ENCODE results near the gene CARS1.

The CARS1 gene

GRCh38 chr11:3058753-3059664 lies 1.8 kb upstream of the CARS1 start:
- peak; percentile 52 for DNase-seq

- DNase-seq, result no peak
These were observed 741 bp downstream of the CARS1 start for GRCh38 chr11:3056296-3057068.

DNA sequence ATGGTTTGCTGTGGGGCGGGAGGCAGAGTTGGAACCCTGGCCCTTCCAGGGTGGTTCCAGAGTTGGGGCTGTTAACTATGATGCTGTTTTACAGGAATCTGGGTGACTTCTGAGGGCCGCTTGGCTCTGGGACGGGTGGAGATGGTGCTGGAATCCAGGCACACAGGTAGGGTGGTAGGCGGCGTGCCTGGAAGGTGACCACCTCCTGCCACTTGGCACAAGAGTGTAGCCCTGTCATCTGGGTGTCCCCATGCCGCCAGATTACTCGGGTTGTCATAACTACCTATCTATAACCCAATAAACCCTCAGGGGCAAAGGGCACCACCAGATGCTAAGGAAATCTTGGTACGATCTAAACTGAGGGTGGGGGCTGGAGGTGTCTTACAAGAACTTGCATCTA lies 1.3 kb downstream of the CARS1 start:
- no peak for DNase-seq

DNA sequence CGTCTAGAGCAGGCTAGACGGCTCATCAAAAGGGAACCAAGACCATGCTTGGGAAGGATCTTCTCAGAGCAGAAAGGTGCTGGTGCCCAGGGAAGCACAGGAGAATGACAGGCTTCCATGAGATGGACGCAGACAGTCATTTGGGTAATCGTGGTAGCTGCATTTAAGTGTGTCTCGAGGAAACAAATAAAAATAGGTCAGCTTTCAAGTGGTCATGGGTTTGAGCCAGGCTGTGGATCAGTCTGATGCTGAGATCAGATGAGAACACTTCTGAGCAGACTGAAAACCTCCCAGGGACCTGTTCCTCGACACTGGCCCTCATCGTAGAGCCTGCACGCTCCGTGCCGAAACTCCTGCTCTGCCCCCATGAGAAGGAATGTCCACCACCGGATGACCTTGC lies 4.7 kb downstream of the CARS1 start:
- no peak for DNase-seq

DNA sequence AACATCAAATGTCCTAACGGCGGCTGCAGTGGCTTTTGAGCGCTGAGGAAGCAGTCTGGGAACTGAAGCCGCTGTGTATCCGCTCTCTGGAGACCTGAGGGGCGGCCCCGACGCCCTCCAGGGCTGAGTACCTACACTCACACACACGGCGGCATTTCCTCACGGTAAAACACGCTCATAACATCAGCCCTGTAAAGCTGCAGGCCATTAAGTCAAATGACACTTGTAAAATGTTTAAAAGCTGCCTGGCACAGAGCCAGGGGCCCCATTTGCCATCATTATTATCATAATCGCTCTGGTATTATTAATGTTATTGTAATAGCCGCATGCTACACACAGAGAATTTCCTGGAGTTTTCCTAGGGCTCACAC lies 5.1 kb downstream of the CARS1 start:
- no peak for DNase-seq

DNA sequence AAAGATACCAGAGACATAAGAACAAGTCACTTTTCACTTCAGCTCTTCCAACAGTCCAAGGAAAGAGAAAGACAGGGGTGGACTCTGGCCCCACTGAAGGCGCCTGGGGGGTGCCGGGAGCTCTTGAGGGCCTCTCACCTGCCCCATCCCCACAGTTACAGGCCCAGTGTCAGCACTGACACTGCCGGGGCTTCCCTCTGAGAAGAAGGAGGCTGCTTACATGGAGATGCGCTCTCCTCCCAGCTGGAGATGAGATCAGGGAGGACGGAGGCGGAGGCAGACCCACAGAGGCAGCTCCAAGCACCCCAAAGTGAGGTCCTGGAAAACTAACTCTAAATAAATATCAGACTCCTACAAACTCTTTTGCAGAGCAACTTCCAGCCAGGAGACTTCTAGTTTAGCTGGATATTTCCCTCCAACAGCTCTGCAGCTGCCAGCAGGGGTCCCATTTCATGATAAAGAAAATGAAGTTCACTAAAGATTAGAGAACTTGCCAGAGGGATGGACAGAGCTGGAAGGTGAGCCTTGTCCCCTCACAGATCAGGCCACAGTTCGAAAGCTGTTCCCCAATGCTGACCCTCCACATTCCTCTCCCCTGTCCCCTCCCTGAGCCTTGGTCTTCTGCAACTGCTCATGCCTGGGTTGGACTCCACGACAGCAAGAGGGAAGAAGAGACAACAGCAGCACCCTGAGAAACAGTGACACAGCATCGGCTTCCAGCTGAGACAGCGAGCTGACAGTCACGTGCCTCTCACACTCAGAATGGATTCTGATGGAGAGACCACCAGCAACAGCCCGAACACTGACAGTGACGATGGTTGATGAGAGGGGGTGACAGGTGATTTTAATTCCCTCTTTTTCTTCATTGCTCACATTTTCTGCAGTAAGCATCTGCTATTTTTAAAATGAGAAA lies 5.8 kb downstream of the CARS1 start:
- no peak for DNase-seq

- DNase-seq, result no peak
These were observed 6.6 kb downstream of the CARS1 start for GRCh38 chr11:3050386-3051195.

- DNase-seq, result peak; percentile 96
These were observed 7.6 kb downstream of the CARS1 start for GRCh38 chr11:3049430-3050243.

DNA sequence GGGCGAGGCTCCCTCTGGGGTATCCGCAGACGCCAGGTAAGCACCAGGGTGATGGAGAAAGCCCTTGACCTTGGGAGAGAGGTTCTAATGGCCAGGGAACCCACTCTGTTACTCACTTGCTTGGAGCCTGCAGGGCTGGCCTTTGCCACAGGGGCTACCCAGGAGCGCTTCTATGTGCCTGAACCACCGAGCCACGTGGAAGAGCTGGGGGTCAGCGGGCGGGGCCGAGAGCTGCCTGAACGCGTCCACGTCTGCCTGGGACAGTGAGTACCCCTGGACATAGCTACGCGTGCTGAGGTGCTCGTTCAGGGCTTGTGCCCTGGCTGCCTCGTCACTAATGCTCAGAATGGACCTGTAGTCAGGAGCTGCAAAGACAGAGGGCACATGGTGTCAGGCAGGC lies 9.6 kb downstream of the CARS1 start:
- no peak for DNase-seq

DNA sequence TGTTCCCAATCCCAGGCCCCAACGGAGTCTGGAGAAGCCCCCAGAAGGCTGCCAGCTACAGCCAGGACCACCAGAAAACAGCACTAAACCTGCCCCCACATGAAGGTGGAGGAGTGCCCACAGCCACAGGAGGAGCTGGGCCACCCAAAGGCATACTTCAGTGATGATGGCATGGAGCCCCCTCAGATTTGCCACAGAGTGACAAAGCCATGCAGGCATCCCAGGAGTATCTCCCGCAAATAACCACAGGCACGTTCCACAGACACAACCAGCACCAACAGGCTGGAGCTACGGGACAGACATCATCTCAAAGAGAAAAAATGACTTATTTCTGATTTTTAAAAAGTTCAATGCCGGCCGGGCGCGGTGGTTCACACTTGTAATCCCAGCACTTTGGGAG lies 10.6 kb downstream of the CARS1 start:
- DNase-seq, result peak; percentile 21

DNA sequence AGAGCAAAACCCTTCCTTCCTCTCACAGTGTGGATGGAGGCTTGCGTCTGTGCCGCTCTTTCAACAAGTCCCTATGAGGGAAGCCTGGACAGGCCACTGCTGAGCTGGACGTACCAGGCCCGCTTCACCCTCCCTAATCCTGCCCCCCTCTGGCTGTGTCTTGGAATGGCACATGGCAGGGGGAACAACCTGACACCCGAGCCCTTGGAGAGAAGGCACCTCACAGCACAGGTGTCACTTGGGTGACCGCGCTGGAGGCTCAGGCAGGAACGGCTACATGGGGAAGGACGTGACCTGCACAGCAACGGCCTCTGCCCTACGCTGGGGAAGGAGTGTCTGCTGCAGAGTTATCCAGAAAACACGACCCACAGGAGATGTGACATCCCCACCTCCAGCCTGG lies 11.0 kb downstream of the CARS1 start:
- no peak for DNase-seq

DNA sequence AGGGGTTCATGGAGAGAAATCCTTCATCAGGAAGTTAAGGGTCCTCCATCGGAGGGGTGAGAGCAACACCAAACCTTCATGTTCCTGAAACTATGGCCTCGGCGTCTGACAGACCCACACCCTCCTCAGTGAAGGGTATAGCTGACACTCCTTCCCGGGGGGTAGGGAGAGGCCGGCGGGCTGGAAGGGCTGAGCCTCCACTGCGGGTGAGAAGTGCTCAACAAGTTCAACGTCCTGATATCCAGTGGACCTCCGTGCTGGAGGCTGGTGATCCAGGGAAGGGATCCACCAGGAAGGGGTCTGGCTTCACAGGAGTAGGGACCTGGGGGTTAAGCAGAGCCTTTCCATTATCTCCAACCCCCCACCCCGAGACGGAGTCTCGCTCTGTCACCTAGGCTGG lies 12.3 kb downstream of the CARS1 start:
- DNase-seq, result no peak

- DNase-seq, result no peak
These were observed 13.2 kb downstream of the CARS1 start for GRCh38 chr11:3044004-3044403.

DNA sequence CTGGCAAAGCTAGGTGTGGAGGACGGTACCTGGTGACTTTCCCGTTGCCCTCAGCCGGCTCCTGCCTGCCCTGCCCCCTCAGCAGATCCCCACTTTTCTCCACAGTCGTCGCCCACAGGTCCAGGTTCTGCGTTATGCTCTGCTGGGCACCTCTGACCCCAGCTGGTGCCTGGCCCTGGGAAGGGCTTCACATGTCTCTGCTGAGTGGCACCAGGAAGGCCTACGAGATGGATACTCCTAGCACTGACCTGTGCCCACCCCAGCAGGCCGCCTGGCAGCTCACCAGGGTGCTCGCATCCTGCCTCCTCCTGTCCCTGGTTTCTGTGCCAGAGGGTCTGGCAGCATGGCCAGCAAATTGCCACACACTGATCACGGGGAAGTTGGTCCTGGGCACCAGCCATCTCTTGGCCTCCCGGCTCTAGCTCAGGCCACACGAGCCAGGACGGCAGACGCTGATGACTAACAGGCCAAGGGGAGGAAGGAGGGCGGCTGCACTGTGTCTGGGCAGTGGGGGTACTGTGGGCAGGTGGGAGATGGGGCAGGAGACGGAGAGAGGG lies 13.8 kb downstream of the CARS1 start:
- DNase-seq, result no peak

DNA sequence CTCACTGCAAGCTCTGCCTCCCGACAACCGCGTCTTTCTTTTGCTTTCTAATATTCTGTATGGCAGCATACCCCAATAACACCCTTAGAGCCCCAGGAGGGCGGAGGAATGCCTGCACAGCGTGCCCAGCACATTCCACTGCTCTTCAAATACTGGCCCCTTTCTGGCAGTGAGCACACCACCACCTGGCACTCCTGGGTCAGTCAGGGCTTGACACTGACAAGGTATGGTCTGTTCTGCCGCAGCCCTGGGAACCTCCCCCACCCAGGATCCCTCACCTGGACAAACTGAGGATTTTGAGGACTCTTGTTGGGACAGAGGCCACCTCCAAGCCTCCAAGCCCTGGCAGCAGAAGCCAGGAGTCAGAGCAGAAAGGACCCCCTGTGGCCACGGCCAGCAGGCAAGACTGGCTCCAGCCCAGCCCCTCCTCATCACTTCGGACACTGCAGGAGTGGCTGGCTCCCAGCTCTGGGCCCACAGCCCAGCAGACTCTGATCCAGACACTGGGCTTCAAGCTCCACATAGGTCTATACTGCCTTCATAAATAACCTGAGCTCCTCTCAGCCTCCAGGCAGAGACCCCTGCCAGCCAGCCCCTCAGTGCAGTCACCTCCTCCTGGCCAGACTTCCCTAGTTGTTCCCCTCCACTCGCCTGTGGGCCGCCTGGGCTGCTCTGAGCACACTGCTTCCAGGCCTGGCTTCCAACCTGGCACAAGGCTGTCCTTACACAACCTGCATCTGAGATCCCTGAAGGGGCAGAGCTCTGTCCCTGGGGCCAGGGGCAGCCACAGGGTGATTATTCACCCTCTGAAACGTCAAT lies 14.5 kb downstream of the CARS1 start:
- DNase-seq, result no peak

DNA sequence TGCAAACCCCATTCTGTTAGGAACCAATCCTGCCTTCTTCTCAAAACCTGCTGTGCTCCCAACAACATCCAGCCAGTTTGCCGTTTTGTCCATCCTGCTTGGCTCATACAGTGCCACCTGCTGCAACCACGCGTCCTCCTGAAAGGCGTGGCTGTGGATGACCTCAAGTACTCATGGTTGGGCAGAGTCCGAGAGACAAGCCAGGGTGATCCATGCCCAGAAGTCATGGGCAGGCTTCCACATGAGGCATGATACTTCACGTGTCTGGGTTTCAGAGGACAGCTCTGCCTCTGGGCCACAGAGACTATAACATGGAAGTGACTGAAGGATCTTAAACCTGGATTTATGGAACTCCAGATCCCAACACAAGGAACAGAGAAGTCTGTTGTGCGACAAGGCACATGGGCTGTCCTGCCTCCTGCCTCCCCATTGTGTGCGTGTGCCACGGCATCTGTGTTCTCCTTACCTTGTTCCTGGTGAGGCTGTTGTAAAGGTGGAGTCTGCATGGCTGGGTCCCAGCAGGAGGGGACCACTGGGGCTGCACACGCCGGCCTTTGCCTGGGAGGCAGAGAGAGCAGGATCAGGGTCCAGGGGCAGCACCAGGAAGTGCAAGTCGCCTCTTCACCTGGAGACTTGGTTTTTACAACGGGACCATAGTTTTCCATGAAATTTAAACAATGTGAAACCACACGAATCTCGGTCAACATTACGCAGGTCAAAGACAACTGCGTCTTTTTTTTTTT lies 15.4 kb downstream of the CARS1 start:
- DNase-seq, result no peak

DNA sequence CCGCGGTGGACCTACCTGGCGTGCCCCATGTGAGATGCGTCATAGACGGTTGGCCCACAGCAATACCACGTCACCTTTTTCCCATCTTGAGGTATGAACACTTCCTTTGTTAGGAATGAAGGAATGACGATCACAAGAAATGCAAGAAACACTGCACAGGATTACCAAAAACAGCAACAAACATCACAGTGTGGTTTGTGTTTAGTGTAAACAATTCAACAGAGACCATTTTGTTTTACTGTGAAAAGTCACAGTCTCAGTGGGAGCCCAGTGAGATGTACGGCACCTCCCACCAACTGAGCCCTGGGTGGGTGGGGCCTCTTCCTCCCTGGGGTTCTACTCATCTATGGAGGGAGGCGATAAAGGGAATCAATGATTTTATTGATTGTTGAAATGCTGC lies 16.3 kb downstream of the CARS1 start:
- no peak for DNase-seq

DNA sequence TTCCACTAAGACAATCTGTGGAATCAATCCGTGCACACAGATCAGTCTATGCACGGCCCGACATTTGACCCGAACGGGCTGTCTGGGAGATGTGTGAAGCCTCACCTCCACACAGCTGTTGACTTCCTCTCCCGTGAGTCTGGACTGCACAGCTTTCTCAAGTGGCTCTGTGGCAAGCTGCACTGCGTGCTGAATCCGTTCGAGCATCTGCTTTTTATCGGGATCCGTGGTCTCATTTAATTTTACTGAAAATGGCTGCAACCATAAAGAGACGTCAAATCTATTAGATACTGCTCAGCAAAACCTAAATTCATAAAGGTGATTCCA lies 19.3 kb downstream of the CARS1 start:
- no peak for DNase-seq
